Stomach (tissue), 9 donors: ENCODE data around the gene STIL. TPM values are rescaled to one million over a fixed set of nuclear protein-coding genes. Genes with fewer than 3 reads are reported as not detected.
"Not testable (repeated sequence)": the region's sequence is repeated elsewhere in the genome, so short reads cannot be mapped to it uniquely, and the experiment has no call there.

ENCODE experiments used
- DNase-seq, 2 donors: peaks; one replicate each; pipeline versions ENCODE4 v3.0.0 to v3.0.0-alpha.2; 2013 to 2019
- H3K27ac ChIP-seq, 5 donors: fragments of 200-600 bp in 4 of 5; sonication (generic) in 4 of 5; one replicate each; pipeline ENCODE4 v1.5.1; 2013 to 2019; ENCODE audit warnings: mild to moderate bottlenecking in 1 of 5, moderate library complexity in 1 of 5
- H3K27me3 ChIP-seq, 3 donors: fragments of 200-600 bp; sonication (generic); one replicate each; pipeline ENCODE4 v1.5.1; 2017 to 2019; ENCODE audit warnings: mixed run types in 1 of 3
- H3K36me3 ChIP-seq, 4 donors: fragments of 200-600 bp; sonication (generic); 1 replicate in 3 of 4; 2 replicates in 1 of 4; pipeline ENCODE4 v1.5.1; 2016 to 2019
- H3K4me1 ChIP-seq, 4 donors: fragments of 200-600 bp; sonication (generic); one replicate each; pipeline ENCODE4 v1.5.1; 2016 to 2019
- H3K4me3 ChIP-seq, 4 donors: fragments of 200-600 bp; sonication (generic) in 3 of 4; one replicate each; pipeline ENCODE4 v1.5.1; 2016 to 2019; ENCODE audit warnings: mild to moderate bottlenecking in 1 of 4
- H3K9me3 ChIP-seq, 4 donors: fragments of 200-600 bp; sonication (generic); one replicate each; pipeline ENCODE4 v1.5.1; 2016 to 2019
- EP300 ChIP-seq: sonication (generic); formaldehyde crosslinking; IDR thresholded peaks from one replicate; pipeline ENCODE4 v1.6.1; 2017; ENCODE audit warnings: antibody characterized with exemption
- POLR2A ChIP-seq, 4 donors: fragments of 450-650 bp; IDR thresholded peaks; one replicate each; pipeline ENCODE4 v1.6.1; 2016; ENCODE audit warnings: antibody characterized with exemption in 4 of 4, control low read depth in 2 of 4, mild to moderate bottlenecking in 1 of 4, moderate library complexity in 1 of 4
- POLR2AphosphoS5 ChIP-seq, 3 donors: sonication (generic); formaldehyde crosslinking; IDR thresholded peaks; one replicate each; pipeline ENCODE4 v1.6.1; 2016; ENCODE audit warnings: antibody characterized with exemption in 3 of 3
- WGBS, 5 donors: extraction: QIAGEN DNeasy Blood & Tissue Kit in 3 of 5; methylation state at CpG; one replicate each; pipeline versions ENCODE4 v1.1.5 to v1.1.7; 2013 to 2018; 5-methylcytosine and 5-hydroxymethylcytosine counted together
- intact Hi-C: fragments of 100-400 bp; cut with DNase I; formaldehyde crosslinking; loops from one replicate; pipeline ENCODE4 v1.15.1; 2023; ENCODE audit warnings: low total_unique reads
- polyA plus RNA-seq, 3 donors: library from polyadenylated mRNA; stranded (reverse); fragments of 200-250 nt; gene quantifications; one replicate each; pipeline ENCODE4 v1.2.3, GENCODE V29; 2013
- total RNA-seq, 5 donors: library from RNA; depleted of rRNA; stranded (reverse); fragments of >200 nt; gene quantifications; one replicate each; pipeline versions ENCODE4 v1.1.0 to v1.2.3, GENCODE V29; 2014 to 2016
- TF ChIP-seq, protein P1 (sequence below), 7 experiments: fragments of 450-650 bp in 4 of 7; fragments of 200-600 bp in 3 of 7; sonication (generic) in 3 of 7; IDR thresholded peaks; one replicate each; pipeline ENCODE4 v1.5.1; 2016 to 2019; ENCODE audit warnings: antibody characterized with exemption in 7 of 7, control low read depth in 2 of 7, mild to moderate bottlenecking in 1 of 7
- donor health status: healthy with polysubstance abuse.
- donor health status: Bipolar disorder and iron deficiency.
- donor health status: healthy.

STIL gene
- total and polyA plus RNA-seq, 8 donors, result 0.61 to 44.9 (median 3.4) TPM

- no peaks in the 10 kb centered on the region for H3K36me3 ChIP-seq
- peaks cover 0 to 65% (median 10%) of the 10 kb centered on the region in 3 donors for H3K27me3 ChIP-seq
- DNase-seq, result no peak
- intact Hi-C loops, result no loop called here
- no peak overlapping the region for H3K27ac ChIP-seq
- no peak overlapping the region for H3K4me3 ChIP-seq
- H3K9me3 ChIP-seq, result no peaks in the 10 kb centered on the region
- 55 to 68% (median 59%) methylated on average over 7 to 8 of the region's 8 CpGs for WGBS, 5 donors
- H3K4me1 ChIP-seq, result no peaks in the 10 kb centered on the region
- TF ChIP-seq POLR2AphosphoS5 (IDR thresholded peaks at IDR 0.05) (no peak), POLR2A (IDR thresholded peaks at IDR 0.05) (no peak), EP300 (no peak)
- TF ChIP-seq, protein P1, sequence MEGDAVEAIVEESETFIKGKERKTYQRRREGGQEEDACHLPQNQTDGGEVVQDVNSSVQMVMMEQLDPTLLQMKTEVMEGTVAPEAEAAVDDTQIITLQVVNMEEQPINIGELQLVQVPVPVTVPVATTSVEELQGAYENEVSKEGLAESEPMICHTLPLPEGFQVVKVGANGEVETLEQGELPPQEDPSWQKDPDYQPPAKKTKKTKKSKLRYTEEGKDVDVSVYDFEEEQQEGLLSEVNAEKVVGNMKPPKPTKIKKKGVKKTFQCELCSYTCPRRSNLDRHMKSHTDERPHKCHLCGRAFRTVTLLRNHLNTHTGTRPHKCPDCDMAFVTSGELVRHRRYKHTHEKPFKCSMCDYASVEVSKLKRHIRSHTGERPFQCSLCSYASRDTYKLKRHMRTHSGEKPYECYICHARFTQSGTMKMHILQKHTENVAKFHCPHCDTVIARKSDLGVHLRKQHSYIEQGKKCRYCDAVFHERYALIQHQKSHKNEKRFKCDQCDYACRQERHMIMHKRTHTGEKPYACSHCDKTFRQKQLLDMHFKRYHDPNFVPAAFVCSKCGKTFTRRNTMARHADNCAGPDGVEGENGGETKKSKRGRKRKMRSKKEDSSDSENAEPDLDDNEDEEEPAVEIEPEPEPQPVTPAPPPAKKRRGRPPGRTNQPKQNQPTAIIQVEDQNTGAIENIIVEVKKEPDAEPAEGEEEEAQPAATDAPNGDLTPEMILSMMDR (IDR thresholded peaks at IDR 0.05), result no peak
Observed at GRCh38 chr1:47209091-47209490, 104.9 kb downstream of the STIL start.

GRCh38 chr1:47208374-47208850, 105.5 kb downstream of the STIL start:
- no peak overlapping the region for H3K4me3 ChIP-seq
- H3K27ac ChIP-seq, result no peak overlapping the region
- no peaks in the 10 kb centered on the region for H3K9me3 ChIP-seq
- no peaks in the 10 kb centered on the region for H3K36me3 ChIP-seq
- no peak for DNase-seq
- no peak for TF ChIP-seq EP300
- TF ChIP-seq POLR2AphosphoS5 (IDR thresholded peaks at IDR 0.05), result no peak
- TF ChIP-seq, protein P1 (IDR thresholded peaks at IDR 0.05), result no peak
- no peak for TF ChIP-seq POLR2A (IDR thresholded peaks at IDR 0.05)
- H3K27me3 ChIP-seq, result peaks cover 0 to 69% (median 10%) of the 10 kb centered on the region in 3 donors
- no peaks in the 10 kb centered on the region for H3K4me1 ChIP-seq
- WGBS, 5 donors, result 42 to 49% (median 42%) methylated on average over 9 to 11 of the region's 11 CpGs
- intact Hi-C loops, result no loop called here

DNA sequence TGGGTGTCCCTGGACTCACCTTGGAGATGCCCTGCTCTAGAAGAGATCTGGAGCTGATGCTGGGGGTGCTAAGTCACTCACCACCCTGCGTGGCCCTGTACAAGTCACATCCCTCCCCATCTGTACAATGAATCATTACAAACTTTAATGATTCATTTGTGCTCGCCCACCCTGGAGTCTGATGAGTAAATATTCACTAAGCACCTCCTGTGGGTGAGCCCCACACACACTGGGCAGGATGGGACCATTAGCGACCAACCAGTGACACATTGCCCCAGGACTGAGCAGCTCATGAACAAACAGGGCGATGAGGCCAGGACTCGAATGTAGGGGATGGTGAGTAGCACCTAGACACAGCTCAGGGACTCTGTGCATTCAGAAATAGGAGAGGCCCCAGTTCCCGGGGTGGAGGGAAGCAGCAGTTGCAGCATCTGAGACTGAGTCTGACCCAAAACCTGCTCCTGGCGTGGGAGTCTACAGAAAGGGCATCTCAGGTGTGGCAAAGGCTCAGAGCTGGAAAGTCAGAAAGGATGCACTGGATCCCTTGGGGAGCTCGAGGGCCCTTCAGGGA, 106.1 kb downstream of the STIL start:
- no peak overlapping the region for H3K27ac ChIP-seq
- peaks cover 0 to 73% (median 10%) of the 10 kb centered on the region in 3 donors for H3K27me3 ChIP-seq
- no peak for TF ChIP-seq POLR2A (IDR thresholded peaks at IDR 0.05)
- TF ChIP-seq POLR2AphosphoS5 (IDR thresholded peaks at IDR 0.05), result no peak
- TF ChIP-seq, protein P1 (IDR thresholded peaks at IDR 0.05), result no peak
- TF ChIP-seq EP300, result no peak
- WGBS, 5 donors, result 48 to 66% (median 55%) methylated on average over 8 of the region's 8 CpGs
- no peaks in the 10 kb centered on the region for H3K4me1 ChIP-seq
- no peaks in the 10 kb centered on the region for H3K36me3 ChIP-seq
- intact Hi-C loops, result no loop called here
- H3K9me3 ChIP-seq, result peaks cover 0 to 5% (median 1%) of the 10 kb centered on the region in 4 donors
- H3K4me3 ChIP-seq, result no peak overlapping the region
- no peak for DNase-seq

GRCh38 chr1:47205918-47206317, 108.0 kb downstream of the STIL start:
- 86 to 92% (median 89%) methylated on average over 5 of the region's 5 CpGs for WGBS, 5 donors
- Histone ChIP-seq H3K9me3 (peaks cover 0 to 9% (median 2%) of the 10 kb centered on the region in 4 donors), H3K4me3 (no peak overlapping the region), H3K27ac (no peak overlapping the region), H3K4me1 (no peaks in the 10 kb centered on the region), H3K27me3 (peaks cover 0 to 69% (median 10%) of the 10 kb centered on the region in 3 donors), H3K36me3 (no peaks in the 10 kb centered on the region)
- TF ChIP-seq EP300 (no peak), POLR2AphosphoS5 (IDR thresholded peaks at IDR 0.05) (no peak), POLR2A (IDR thresholded peaks at IDR 0.05) (no peak)
- TF ChIP-seq, protein P1 (IDR thresholded peaks at IDR 0.05), result no peak
- intact Hi-C loops, result no loop called here
- DNase-seq, result no peak

DNA sequence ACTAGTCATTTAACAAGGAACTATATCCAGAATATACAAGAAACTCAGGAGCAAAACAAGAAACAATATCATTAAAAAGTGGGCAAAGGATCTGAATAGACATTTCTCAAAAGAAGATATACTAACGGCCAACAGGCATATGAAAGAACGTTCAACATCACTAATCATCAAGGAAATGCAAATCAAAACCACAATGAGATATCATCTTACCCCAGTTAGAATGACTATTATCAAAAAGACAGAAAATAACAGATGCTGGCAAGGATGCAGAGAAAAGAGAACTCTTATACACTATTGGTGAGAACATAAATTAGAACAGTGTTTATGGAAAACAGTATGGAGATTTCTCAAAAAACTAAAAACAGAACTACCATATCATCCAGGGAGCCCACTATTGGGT, 110.4 kb downstream of the STIL start:
- H3K4me3 ChIP-seq, H3K36me3 ChIP-seq, H3K27ac ChIP-seq, DNase-seq, intact Hi-C loops, H3K4me1 ChIP-seq, H3K9me3 ChIP-seq: not testable (repeated sequence)
- H3K27me3 ChIP-seq, result peaks cover 0 to 67% (median 8%) of the 10 kb centered on the region in 3 donors
- WGBS, 5 donors, result 21 to 54% (median 48%) methylated on average over 2 of the region's 2 CpGs
